ENCODE results near the gene LRRC3. TPM values are rescaled to one million over a fixed set of nuclear protein-coding genes. Genes with fewer than 3 reads are reported as not detected.

LRRC3 gene
- total and polyA plus RNA-seq, 2 of the 8 experiments (the other 6 are each of a cell fraction or from before 2014, with no cell fraction given): 3.1 to 5.4 TPM

- no peak overlapping the region for H2BK120ac ChIP-seq (replicated peaks; ENCODE audit: low read depth, low read length)
- H3K79me2 ChIP-seq (ENCODE audit: control insufficient read depth in 1 of 2, insufficient read depth in 2 of 2, low read length in 2 of 2): no peaks in the 10 kb centered on the region
- TF ChIP-seq ASH2L (IDR thresholded peaks at IDR 0.05; ENCODE audit: low read length) (no peak), SRF (IDR thresholded peaks at IDR 0.05; ENCODE audit: low read depth, low read length) (no peak), SIRT6 (IDR thresholded peaks at IDR 0.05; ENCODE audit: low read length) (no peak), CBX5 (IDR thresholded peaks at IDR 0.05; ENCODE audit: low read depth, low read length) (no peak), ATF2 (IDR thresholded peaks at IDR 0.05; ENCODE audit: low read length) (no peak)
- H3K18ac ChIP-seq (ENCODE audit: extremely low read depth, low read length): no peak overlapping the region
- no peak overlapping the region for H3K27ac ChIP-seq (ENCODE audit: low read depth, low read length)
- H3K27me3 ChIP-seq (replicated peaks in 1 of 4; ENCODE audit: control insufficient read depth in 3 of 4, extremely low read depth in 1 of 4, insufficient read depth in 3 of 4, low read length in 3 of 4): no peaks in the 10 kb centered on the region; a peak in 1 of 7 replicates
- H3K36me3 ChIP-seq (ENCODE audit: control insufficient read depth in 2 of 4, insufficient read depth in 4 of 4, low read length in 3 of 4): 0 out of 8 replicates have a peak, but pooled peaks cover 0 to 2% (median 0%) of the 10 kb centered on the region in 4 experiments
- peaks cover 0 to 18% (median 8%) of the 10 kb centered on the region in 4 experiments; a peak in 5 of 7 replicates for H3K4me1 ChIP-seq (replicated peaks in 1 of 4; ENCODE audit: control insufficient read depth in 3 of 4, insufficient read depth in 4 of 4, low read length in 3 of 4)
- no peak overlapping the region for H4K91ac ChIP-seq (replicated peaks; ENCODE audit: insufficient read length, low read length)
- no peak overlapping the region for H3K9ac ChIP-seq (replicated peaks in 1 of 4; ENCODE audit: extremely low read depth in 1 of 4, low read depth in 3 of 4, low read length in 3 of 4)
- H2BK12ac ChIP-seq (ENCODE audit: low read depth, low read length): no peak overlapping the region
- no peak for FAIRE-seq
- H4K8ac ChIP-seq (ENCODE audit: extremely low read depth, insufficient read depth, low read length): no peak overlapping the region
- no peak overlapping the region for H4K5ac ChIP-seq (ENCODE audit: insufficient read length, low read depth, low read length)
- 91% methylated on average over 19 of the region's 19 CpGs; no CpG with 5 or more reads in 1 of the 2 experiments for WGBS, 2 experiments (ENCODE audit: extremely low coverage in 1 of 2, insufficient coverage in 1 of 2, insufficient read length in 1 of 2, insufficient replicate concordance in 2 of 2, low coverage in 1 of 2, low lambda C conversion rate in 2 of 2, missing lambda C conversion rate in 1 of 2)
- H3K4me3 ChIP-seq (ENCODE audit: extremely low read depth in 1 of 4, insufficient read depth in 2 of 4, low read depth in 3 of 4, low read length in 4 of 4): no peak overlapping the region
- CTCF ChIA-PET (ENCODE audit: partially characterized antibody): interaction anchor here (1.0 to 1.6 kb wide), 2 partner anchors 11 to 293 kb away, joined by 3 read pairs; no protein-coding TSS in a partner anchor
- H3K4me2 ChIP-seq (ENCODE audit: insufficient read depth in 1 of 2, low read depth in 2 of 2, low read length in 2 of 2): no peak overlapping the region
- no peak overlapping the region for H2BK20ac ChIP-seq (ENCODE audit: low read length)
- H3K23ac ChIP-seq (ENCODE audit: insufficient read length): no peak overlapping the region
- no peak overlapping the region for H3K4ac ChIP-seq (replicated peaks; ENCODE audit: insufficient read length, low read depth, low read length)
- H2BK5ac ChIP-seq (ENCODE audit: low read depth, low read length): no peak overlapping the region
- POLR2A ChIA-PET (ENCODE audit: partially characterized antibody): interaction anchor here (1.1 kb wide), 1 partner anchor 301 kb away, joined by 4 read pairs; the partner anchor contains the start of gene UBE2G2
- H3K9me3 ChIP-seq (ENCODE audit: insufficient read depth in 2 of 2, low read depth in 1 of 2, low read length in 1 of 2): no peaks in the 10 kb centered on the region
- H2AFZ ChIP-seq (ENCODE audit: low read length): no peak overlapping the region
- H3K23me2 ChIP-seq (ENCODE audit: low read depth, low read length): no peaks in the 10 kb centered on the region
- no peak overlapping the region for H3K14ac ChIP-seq (ENCODE audit: insufficient read length)
- H4K20me1 ChIP-seq (replicated peaks in 1 of 2; ENCODE audit: control insufficient read depth in 1 of 2, insufficient read depth in 2 of 2, low read length in 2 of 2): no peaks in the 10 kb centered on the region
- no peak overlapping the region for H2BK15ac ChIP-seq (ENCODE audit: low read length)
- H3K56ac ChIP-seq (replicated peaks; ENCODE audit: insufficient read length, low read depth, low read length): no peak overlapping the region
- no peaks in the 10 kb centered on the region; the same call in 1 of the 2 replicates for H3K79me1 ChIP-seq (ENCODE audit: low read depth, low read length)
- DNase-seq (ENCODE audit: low read depth in 1 of 2, low spot score in 2 of 2): no peak
- no peak overlapping the region for H2AK5ac ChIP-seq (ENCODE audit: low read depth, low read length)
Measured at GRCh38 chr21:44500111-44500510, 44.8 kb downstream of the LRRC3 start.

All from H1 (cell line).